NCI-H82 treated with DMSO at 0.1 percent for 48 hours (cell line): ENCODE results near the gene GLYAT.

Source experiments
- DNase-seq: peaks from one replicate; lab custom pipeline; 2025; ENCODE audit not compliant: unreplicated experiment; lab: John Stamatoyannopoulos, UW

Gene GLYAT, protein sequence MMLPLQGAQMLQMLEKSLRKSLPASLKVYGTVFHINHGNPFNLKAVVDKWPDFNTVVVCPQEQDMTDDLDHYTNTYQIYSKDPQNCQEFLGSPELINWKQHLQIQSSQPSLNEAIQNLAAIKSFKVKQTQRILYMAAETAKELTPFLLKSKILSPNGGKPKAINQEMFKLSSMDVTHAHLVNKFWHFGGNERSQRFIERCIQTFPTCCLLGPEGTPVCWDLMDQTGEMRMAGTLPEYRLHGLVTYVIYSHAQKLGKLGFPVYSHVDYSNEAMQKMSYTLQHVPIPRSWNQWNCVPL

GRCh38 chr11:58731819-58732218, at the start of gene GLYAT:
GLYAT (minus strand) TSS chr11:58731943; CDS start chr11:58724496, 7,447 bp downstream.
- no peak for DNase-seq

DNA sequence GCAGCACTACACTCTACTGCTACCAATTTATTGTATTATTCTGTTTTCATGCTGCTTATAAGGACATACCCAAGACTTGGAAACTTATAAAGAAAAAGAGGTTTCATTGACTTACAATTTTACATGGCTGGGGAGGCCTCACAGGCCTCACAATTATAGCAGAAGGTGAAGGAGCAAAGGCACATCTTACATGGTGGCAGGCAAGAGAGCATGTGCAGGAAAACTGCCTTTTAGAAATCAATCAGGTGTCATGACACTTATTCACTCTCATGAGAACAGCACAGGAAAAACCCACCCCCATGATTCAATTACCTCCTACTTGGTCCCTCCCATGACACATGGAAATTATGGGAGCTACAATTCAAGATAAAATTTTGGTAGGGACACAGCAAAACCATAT, 49.6 kb upstream of the GLYAT start:
- DNase-seq: no peak

DNA sequence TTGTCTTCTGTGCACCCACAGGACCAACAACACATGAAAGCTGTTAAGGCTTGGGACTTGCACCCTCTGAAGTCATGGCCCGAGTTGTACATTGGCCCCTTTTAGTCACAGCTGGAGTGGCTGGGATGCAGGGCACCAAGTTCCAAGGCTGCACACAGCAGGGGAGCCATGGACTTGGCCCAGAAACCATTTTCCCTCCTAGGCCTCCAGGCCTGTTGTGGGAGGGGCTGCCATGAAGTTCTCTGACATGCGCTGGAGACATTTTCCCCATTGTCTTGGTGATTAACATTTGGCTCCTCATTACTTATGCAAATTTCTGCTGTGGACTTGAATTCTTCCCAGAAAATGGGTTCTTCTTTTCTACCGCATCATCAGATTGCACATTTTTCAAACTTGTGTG, 48.8 kb upstream of the GLYAT start:
- DNase-seq: no peak

GRCh38 chr11:58776891-58777710, 45.4 kb upstream of the GLYAT start:
- no peak for DNase-seq

- DNase-seq: no peak
Measured at GRCh38 chr11:58775066-58775708, 43.4 kb upstream of the GLYAT start.

- DNase-seq: no peak
Measured at GRCh38 chr11:58774164-58774593, 42.4 kb upstream of the GLYAT start.

GRCh38 chr11:58773337-58773736, 41.6 kb upstream of the GLYAT start:
- no peak for DNase-seq

- DNase-seq: no peak
Measured at GRCh38 chr11:58772329-58773285, 40.9 kb upstream of the GLYAT start.

GRCh38 chr11:58771458-58771855, 39.7 kb upstream of the GLYAT start:
- DNase-seq: no peak

DNA sequence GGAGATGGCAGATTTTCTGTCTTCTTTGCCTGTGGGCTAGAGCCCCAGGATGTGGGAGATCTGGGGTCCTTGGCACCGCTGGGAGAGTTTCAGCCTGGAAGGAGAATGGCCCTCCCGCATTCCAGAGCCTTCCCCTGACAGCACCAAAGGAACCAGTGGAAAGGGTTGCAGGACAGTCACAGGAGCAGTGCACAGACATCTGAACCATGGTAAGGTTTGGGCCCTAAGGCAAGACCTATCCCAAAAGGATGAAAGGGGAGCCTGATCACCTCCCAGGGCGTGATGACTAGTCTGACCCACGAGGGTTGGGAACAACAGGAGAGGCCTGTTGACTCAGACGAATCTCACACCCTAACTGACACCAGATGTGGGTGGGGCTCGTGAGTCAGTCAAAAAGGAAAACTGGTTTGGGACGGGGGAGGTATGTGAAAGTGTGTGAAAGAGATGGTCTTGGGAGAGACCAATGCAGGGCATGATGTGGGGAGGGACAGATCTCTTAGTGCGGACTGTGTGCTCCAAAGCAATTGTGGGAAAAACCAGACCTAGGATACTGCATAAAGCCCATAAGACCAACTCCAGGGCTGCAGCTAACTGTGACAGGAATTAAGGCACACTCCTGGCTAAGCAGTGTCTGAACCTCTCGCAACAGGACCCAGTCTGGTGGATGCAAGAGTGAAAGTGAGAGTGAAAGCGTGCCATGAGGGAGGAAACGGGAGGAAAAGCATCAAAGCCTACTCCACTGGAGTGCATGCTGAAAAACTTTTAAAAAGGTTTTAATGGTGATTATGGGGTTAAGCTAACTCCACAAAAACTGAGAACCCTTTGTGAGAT, 39.1 kb upstream of the GLYAT start:
- no peak for DNase-seq

DNA sequence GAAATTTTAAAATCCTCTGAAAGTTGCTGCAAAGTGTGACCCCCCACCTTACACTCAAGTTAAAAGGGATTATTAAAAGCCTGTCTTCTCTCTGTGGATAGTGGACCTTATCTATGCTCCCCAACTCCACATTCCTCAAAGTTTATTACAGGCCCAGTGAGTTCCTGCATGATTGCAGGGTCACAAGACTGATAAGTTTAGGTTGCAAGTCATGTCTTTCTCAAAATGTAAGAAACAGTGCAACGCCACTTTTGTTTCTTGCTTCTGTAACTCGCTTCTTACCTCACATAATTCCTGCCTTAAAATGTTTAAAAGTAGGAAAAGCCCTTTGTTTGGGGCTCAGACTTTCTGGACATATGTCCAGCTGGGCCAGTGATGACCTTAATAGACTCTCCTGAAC, 38.4 kb upstream of the GLYAT start:
- DNase-seq: no peak

GRCh38 chr11:58769308-58769707, 37.6 kb upstream of the GLYAT start:
- DNase-seq: no peak

- DNase-seq: no peak
Measured at GRCh38 chr11:58768137-58768536, 36.4 kb upstream of the GLYAT start.

DNA sequence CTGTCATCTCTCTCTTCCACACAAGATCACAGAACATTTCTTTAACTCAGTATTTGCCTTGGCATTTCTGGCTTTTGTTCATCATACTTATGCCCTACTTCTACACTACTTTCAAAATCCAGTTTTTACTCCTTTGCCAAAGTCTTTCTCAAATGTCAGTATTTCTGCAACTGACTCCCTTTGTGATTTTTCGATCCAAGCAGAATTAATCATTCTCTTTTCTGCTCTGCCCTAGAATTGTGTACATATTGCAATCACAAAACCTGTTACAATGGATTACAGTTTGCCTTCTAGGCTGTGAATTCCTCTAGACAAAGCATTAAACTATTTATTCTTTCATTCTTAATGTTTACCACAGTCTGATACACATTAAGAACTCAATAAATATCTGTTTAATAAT, 33.3 kb upstream of the GLYAT start:
- no peak for DNase-seq

DNA sequence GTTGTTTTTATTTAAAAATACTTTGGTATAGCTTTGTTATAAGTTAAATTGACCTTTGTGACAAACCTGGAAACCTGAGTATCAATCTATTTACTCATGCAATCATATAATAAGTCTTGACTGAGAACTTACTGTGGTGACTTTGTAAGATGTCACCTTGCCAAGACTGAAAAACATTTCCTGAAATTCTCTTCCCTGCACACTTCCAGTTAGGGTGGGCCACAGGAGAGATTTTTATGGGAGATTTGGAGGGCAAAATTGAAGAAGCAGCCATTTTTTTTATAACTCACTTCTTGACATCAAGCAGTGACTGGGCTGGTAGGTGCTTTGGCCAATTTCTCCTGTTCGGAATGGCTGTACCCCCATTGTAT, 31.4 kb upstream of the GLYAT start:
- no peak for DNase-seq

GRCh38 chr11:58762284-58763119, 30.8 kb upstream of the GLYAT start:
- no peak for DNase-seq

DNA sequence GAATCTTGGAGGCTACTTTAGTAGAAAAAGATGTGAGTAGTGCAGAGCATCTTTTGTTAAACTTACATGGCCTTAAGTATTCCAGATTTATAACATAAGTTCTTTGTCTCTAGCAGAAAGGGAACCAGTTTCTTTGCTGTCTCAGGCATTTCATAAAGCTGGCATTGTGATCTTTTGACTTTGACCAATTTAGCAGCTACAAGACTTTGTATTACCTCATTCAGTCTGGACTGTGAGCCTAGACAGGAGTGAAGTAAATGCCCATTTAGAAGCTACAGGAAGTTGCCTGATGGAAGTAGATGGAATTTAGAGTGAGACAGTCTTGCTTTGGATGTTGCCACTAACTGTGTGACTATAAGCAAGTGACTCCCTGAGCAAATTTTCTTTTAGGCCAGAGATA, 25.7 kb upstream of the GLYAT start:
- DNase-seq: no peak

DNA sequence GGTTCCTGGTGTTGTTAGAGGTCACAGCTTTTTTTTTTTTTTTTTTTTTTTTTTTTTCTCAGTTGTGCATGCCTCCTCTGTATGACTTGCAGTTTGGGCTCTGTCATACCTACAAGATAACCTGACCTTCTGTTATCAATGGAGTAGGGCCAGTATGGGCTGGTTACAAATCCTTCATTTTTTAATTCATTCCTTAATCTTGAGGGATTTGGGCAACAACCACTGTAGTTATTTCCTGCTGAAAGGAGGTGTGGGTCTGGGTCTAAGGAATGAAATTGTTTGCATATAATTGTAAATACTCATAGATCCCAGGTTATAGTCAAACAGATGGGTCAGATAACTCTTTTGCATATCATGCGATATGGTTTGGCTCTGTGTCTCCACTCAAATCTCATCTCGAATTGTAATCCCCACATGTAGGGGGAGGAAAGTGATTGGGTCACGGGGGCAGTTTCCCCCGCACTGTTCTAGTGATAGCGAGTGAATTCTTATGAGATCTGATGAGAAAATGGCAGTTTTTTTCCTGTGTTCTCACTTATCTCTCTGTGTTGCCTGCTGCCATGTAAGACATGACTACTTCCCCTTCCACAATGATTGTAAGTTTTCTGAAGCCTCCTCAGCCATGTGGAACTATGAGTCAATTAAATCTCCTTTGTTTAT, 14.1 kb upstream of the GLYAT start:
- no peak for DNase-seq
